Measurements from ENCODE around the gene CACNG6.

CACNG6 gene

DNA sequence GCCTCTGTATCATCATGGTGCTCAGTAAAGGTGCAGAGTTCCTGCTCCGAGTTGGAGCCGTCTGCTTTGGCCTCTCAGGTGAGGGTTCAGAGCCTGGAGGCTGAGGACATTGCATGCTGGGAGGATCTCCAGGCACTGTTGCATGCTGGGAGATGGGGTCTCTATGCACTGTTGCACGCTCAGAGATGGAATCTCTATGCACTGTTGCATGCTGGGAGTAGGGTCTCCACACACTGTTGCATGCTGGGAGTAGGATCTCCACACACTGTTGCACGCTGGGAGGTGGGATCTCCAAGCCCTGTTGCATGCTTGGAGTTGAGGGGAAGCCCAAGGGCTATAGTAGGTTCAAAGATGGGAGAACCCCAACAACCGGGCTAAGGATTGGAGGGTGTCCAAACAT, 8.3 kb downstream of the CACNG6 start:
- DNase-seq (ENCODE audit: low read depth) = no peak
- TF ChIP-seq, protein P1, sequence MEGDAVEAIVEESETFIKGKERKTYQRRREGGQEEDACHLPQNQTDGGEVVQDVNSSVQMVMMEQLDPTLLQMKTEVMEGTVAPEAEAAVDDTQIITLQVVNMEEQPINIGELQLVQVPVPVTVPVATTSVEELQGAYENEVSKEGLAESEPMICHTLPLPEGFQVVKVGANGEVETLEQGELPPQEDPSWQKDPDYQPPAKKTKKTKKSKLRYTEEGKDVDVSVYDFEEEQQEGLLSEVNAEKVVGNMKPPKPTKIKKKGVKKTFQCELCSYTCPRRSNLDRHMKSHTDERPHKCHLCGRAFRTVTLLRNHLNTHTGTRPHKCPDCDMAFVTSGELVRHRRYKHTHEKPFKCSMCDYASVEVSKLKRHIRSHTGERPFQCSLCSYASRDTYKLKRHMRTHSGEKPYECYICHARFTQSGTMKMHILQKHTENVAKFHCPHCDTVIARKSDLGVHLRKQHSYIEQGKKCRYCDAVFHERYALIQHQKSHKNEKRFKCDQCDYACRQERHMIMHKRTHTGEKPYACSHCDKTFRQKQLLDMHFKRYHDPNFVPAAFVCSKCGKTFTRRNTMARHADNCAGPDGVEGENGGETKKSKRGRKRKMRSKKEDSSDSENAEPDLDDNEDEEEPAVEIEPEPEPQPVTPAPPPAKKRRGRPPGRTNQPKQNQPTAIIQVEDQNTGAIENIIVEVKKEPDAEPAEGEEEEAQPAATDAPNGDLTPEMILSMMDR (IDR thresholded peaks at IDR 0.05; ENCODE audit: low read depth, low read length, missing control alignments) = no peak
- H3K4me3 ChIP-seq (ENCODE audit: low read depth, low read length) = no peak overlapping the region

DNA sequence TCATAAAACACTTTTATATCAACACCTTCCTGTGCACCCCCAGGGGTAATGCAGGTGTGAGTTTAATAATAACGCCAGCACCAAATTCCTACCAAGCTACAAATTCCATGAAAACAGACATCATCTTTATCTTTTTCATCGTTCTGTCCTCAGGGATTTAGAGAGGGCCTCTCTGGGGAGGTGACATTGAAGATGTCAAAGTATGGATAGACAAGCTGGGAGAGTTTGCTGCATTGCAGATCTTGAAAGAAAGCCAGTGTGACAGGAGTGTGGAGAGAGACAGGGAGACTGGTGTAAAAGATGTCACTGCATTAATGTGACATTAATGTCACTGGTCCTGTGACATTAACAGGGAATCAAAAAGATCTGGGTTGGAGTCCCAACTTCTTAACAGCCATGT, 10.1 kb downstream of the CACNG6 start:
- no peak for DNase-seq (ENCODE audit: low read depth)
- H3K4me3 ChIP-seq (ENCODE audit: low read depth, low read length) = no peak overlapping the region
- TF ChIP-seq, protein P1 (IDR thresholded peaks at IDR 0.05; ENCODE audit: low read depth, low read length, missing control alignments) = no peak

DNA sequence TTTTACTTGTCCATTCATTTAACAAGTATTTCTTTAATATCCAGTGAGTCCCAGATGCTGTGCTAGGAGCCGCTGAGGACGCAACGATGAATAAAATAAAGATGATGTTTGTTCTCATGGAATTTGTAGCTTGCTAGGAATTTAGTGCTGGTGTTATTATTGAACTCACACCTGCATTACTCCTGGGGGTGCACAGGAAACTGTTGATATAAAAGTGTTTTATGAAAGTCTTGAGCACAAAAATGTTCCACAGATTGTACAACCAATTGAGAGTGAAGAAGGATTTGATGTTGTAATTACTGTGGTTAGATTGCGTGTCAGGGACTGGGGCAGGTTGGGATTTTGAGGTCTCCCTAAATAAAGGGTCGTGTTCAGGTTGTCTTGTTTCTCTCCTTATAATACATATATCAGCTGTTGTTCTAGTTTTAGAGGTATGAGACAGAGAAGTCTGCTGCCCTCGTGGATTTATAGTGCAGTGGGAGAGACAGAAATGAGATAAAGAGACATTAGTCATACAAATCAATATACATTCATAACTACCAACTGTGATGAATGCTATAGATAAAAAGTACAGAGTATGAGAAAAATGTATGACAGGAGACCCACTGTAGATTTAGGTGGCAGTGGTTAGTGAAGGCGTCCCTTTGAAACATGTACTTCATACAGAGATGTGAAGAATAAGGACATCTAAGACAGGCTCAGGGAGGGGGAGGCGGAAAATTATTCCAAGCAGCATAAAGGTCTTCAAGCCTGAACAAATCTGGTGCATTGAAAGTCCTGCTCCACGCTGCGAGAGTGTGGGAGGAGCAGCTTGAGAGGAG, 11.3 kb downstream of the CACNG6 start:
- no peak overlapping the region for H3K4me3 ChIP-seq (ENCODE audit: low read depth, low read length)
- TF ChIP-seq, protein P1 (IDR thresholded peaks at IDR 0.05; ENCODE audit: low read depth, low read length, missing control alignments) = no peak
- DNase-seq (ENCODE audit: low read depth) = no peak

DNA sequence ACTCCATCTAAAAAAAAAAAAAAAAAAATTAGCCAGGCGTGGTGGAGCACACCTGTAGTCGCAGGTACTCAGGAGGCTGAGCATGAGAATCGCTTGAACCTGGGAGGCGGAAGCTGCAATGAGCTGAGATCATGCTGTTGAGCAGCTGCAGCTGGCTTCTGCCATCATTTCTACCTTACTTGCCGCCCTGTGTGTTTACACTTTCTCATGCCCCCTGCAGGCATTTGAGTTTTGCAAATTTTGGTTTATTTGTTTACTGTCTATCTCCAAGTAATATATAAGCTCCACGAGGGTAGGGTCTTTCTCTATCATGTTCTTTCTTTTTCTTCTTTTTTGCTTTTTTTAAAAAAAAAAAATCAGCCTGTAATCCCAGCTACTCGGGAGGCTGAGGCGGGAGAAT, 18.0 kb downstream of the CACNG6 start:
- no peak for DNase-seq (ENCODE audit: low read depth)
- H3K4me3 ChIP-seq (ENCODE audit: low read depth, low read length) = no peak overlapping the region
- TF ChIP-seq, protein P1 (IDR thresholded peaks at IDR 0.05; ENCODE audit: low read depth, low read length, missing control alignments) = no peak

DNA sequence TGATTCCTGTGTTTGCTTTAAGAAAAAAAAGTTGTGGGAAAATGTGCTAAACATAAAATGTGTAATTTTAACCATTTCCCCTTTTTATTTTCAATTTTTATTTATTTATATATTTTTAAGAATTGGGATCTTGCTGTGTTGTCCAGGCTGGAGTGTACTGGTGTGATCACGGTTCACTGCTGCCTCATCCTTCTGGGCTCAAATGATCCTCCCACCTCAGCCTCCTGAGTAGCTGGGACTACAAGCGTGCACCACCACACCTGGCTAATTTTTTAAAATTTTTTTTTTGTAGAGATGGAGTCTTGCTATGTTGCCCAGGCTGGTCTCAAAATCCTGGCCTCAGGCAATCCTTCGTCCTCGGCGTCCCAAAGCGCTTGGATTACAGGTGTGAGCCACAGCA, 19.0 kb downstream of the CACNG6 start:
- no peak overlapping the region for H3K4me3 ChIP-seq (ENCODE audit: low read depth, low read length)
- DNase-seq (ENCODE audit: low read depth) = no peak
- TF ChIP-seq, protein P1 (IDR thresholded peaks at IDR 0.05; ENCODE audit: low read depth, low read length, missing control alignments) = no peak

DNA sequence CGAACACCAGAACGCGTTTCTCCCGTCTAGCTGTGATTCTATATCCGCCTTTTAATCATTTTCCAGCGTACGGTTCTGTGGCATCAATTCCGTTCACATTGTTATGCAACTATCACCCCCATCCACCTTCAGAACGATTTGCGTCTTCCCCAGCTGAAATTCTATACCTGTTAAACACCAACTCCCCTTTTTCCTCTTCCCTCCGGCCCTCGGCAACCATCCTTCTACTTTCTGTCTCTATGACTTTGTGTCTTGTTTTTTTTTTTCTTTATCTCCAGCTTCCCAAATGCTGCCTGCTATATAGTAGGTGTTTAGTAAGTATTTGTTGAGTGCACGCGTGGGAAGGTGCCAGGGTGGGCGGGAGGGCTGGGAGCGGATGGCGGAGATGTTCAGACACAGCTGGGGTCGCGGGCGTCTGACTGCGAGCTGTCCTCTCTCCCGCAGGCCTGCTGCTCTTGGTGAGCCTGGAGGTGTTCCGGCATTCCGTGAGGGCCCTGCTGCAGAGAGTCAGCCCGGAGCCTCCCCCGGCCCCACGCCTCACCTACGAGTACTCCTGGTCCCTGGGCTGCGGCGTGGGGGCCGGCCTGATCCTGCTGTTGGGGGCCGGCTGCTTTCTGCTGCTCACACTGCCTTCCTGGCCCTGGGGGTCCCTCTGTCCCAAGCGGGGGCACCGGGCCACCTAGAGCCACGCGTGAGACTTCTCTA, 20.2 kb downstream of the CACNG6 start:
- TF ChIP-seq, protein P1 (IDR thresholded peaks at IDR 0.05; ENCODE audit: low read depth, low read length, missing control alignments) = no peak
- H3K4me3 ChIP-seq (ENCODE audit: low read depth, low read length) = no peak overlapping the region
- DNase-seq (ENCODE audit: low read depth) = no peak
